GM19452 (cell line): Measurements from ENCODE around the gene VCAN.

Experiments used
- ATAC-seq: cut with Tn5 transposase; IDR thresholded peaks from one replicate; pipeline ENCODE4 v1.9.1; 2021; ENCODE audit not compliant: unreplicated experiment

VCAN gene

DNA sequence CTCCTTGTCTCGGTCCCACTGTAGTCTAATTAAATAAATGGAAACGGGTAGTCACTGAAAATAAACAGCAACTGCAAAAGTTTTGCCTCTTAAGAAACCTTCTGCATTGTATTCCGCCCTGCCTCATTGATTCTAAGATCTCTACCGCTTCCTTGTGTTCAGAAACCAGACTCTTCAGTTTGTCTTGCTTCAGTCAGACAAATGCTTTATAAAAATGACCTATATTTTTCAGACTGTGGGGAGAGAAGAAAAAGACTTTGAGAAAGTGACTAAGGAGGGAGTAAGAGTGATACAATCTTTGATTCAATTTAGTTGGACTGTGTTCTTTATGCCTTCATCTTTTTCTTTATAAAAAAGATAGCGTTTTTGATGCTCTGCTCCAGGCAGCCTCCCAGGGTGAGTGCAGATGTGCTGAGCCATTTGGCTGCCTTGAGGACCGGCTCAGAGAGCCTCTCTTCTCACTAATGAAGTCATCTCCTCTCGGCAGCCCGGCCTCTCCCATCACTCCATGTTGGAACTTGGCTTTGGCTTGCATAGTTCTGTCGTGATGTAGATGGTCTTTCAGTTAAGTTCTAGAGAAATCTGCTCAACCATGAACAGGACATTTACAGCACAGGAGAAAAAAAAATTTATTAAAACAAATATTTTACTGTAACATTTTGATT, 4.0 kb upstream of the VCAN start:
- no peak for ATAC-seq

GRCh38 chr5:83469075-83469474, 2.5 kb upstream of the VCAN start:
- ATAC-seq: no peak

DNA sequence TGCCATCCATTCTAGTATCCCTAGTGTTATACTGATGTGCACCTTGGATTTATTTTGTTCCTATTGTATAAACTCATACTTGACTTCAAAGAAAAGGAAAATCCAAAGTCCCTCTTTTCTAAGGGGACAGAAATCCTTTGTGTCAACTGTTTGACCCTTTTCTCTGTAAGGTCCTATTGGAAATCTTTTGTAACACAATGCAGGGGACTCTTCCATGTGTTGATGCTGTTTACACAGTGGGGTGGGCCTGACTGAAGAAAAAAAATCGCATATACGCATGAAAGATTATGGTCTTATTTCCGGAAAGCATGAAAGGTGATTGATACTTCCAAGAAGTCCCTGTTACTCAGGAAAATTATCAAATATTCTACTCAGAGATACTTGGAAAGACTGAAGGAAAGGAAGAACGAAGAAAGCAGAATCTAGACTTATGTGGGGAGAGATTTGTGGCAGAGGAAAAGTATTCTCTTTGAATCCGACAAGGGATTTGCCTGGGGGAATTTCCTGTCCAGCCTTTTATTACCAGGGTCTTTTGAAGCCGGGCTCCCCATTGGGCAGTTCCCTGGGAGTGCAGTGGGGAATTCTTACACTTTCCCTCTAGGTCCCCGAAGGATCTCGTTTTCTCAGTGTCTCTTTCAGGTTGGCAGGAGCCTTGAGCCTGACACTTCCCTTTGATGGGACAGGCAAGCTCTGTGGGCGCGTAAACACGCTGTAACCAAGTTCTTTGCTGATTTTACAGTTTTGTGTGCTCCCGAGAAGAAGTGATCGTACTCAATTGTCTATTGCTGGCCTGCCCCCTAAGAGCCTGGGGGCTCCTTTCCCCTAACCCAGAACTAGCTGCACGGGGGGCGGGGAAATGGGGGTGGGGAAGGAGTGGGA, 779 bp upstream of the VCAN start:
- no peak for ATAC-seq

GRCh38 chr5:83472213-83472507, 616 bp downstream of the VCAN start:
- ATAC-seq: no peak

DNA sequence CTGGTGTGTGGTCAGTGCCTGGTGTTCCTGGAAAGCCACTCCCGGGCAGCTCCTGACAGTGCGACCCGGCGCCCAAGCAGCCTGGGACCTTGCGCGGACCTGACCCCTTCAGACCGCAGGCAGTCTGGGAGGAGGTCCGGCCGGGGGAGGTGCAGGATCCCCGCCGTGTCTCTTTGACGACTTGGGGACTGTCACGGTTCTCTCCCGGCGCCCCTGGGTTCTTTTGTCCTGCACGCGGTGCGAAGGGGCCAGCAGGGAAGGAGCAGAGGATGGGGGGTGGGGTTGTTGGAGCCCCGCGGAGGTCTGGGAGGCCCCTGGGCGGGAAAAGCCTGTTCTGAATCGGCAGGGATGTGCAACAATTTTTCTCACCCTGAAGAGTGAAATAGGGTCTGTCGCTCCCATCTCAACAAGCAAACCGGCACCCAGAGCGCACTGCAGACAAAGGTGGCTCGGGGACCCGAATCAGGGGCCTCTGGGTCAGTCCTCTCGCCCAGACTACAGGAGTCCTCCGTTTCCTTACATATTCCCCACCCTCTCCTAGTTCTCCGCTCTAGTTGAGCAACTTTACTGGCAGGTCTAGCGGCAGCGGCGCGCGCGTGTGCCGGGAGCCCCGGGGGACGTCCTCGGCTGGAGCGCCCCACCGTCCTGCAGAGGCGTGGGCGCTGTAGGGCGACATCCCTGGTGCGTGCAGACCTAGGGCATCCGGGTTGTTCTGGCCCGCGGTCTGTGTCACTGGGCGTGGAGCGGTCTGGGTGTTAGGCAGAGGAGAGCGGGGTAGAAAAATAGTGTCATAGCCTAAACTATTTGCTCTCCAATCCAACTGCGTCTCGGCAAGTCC, 1.2 kb downstream of the VCAN start:
- ATAC-seq: peak; percentile 39

DNA sequence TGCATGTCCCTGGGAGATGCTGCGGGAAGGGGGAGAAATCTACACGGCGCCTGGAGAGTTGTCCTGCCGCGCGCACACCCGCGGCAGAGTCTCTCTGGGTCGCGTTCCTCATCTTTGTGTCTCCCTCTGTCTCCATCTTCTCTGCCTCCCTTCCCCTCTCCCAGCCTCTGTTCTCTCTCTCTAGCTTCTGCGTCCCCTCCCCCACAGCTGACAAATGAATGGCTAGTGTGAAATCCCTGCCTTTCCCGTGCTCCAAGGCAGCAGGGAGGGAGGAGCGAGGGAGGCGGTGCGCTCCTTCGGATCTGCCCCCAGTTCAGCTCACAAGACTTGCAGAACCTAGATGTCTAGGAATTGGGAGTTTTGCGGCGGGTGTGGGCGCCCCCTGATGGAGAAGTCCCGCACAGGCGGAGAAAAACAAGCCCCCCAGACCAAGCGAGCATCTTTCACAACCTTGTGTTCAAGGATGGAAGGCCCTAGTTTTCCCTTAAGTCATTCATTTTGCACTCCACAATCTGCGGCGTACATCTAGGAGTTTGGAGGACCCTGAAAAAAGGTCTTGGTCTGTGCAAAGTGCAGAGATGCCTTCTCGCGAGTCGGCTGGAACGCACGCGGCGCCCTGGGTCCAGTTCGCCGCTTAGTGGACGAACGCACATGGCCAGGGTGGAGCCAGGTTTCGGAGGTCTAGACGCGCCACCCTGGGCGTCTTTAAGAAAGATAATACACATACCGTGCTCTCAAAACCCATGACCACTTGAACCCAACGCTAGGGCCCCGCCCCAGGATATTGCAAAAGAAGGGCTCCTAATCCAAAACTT, 2.0 kb downstream of the VCAN start:
- peak; percentile 61 for ATAC-seq

DNA sequence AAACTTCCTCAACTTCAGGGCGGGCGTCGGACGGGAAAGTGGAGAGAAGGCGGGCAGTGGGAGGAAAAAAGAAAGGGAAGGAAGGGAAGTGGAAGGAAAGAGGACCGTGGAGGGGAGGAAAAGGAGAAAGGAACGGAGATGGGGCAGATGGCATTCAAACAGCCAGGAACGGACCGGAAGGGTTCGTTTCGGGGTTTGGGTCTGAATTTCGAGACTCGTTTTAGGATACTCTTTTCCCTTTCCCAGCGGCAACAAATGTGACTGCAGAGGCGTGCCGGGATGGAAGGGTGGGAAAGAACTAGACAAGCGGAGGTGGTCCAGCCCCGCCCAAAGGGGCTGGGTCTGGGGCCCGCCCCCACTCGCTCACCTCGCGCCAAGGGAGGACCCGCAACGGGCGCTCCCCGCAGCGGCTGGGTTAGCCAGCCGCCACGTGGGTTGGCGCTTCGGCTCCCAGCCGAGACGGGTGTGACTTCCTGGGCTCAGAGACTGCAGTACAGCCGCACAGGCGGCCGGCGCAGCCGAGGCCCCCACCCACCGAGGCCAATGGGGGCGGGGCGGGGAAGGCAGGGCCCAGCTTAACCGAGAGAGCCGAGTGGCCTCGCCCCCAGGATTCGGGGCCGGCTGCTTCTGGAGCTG, 2.7 kb downstream of the VCAN start:
- ATAC-seq: peak; percentile 50

GRCh38 chr5:83474991-83475390, 3.4 kb downstream of the VCAN start:
- ATAC-seq: no peak

GRCh38 chr5:83475391-83475863, 3.9 kb downstream of the VCAN start:
- ATAC-seq: no peak

DNA sequence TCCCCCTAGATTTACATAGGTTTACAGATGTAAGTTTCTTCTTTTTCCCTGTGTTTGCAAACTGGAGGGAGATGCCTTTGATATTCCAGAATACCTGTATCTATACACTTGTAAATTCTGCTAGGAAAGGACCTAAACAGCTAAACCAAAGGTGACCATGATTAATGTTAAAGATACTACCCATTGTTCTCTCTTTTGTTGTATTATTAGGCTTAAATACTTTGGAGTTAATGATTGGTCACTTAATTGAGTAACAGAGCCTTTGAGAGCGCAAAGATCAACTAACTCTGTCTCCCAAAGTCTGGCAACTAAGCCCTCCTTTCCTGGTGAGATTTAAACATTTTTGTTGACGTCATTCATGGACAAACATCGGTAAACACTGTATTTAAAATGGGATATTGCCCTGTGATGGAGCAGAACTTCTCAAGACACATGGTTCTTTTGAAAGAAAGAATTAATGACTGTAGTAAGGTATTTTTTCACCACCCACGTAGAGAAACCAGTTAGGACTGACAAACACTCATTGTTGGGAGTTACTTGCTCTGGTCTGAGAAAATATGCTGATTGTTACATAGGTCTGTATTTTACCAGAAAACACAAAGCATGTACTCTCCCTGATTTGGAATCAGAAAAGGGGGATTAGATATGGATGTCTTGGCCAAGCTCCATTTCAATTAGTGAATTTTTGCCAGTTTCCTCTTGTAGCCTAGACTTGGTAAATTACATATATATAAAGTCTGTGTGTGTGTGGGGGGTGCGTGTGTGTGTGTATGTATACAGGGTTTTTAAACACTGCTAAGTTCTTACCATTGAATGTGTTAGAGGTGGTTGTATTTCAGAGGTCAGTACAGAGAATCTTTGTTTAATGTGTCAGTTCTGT, 4.6 kb downstream of the VCAN start:
- ATAC-seq: no peak

DNA sequence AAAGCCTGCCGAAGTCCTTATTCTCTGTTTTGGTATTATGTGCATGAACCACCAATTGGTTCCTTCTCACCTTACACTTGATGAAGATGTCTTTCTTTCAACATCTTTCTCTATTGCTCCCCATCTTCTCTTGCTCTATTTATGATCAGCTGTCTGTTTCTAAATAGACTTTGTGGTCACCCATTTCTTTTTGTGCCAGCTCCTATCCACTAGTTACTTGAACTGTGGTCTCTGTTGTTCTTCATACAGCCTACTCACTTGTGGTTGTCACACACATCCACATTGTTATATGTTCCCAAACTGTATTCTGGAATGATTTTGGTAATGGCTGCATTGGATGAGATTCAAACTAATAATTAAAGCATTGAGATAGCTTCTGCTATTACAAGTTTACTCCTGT, 11.4 kb downstream of the VCAN start:
- ATAC-seq: no peak

GRCh38 chr5:83484294-83484693, 12.8 kb downstream of the VCAN start:
- no peak for ATAC-seq

- no peak for ATAC-seq
Observed at GRCh38 chr5:83485842-83486241, 14.3 kb downstream of the VCAN start.

GRCh38 chr5:83487155-83487554, 15.6 kb downstream of the VCAN start:
- no peak for ATAC-seq

GRCh38 chr5:83488271-83488670, 16.7 kb downstream of the VCAN start:
- no peak for ATAC-seq

DNA sequence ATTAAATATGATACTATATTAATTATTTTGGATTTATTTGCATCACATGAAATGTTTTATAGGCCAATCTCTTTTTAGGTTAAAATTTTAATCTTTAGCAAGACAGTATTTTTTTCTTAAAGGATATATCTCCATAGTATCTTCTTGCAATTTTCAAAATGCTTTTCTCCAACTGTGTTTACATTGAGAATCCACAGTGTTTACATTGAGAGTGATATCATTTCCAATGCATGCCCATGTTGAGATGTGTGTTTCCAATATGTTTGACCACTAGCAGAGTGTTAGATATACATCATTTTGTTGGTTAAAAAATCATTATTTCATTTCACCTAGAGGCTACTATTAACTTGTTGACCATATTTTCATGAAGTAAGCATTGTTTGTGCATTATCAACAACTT, 17.3 kb downstream of the VCAN start:
- ATAC-seq: no peak

GRCh38 chr5:83490203-83490602, 18.7 kb downstream of the VCAN start:
- no peak for ATAC-seq

DNA sequence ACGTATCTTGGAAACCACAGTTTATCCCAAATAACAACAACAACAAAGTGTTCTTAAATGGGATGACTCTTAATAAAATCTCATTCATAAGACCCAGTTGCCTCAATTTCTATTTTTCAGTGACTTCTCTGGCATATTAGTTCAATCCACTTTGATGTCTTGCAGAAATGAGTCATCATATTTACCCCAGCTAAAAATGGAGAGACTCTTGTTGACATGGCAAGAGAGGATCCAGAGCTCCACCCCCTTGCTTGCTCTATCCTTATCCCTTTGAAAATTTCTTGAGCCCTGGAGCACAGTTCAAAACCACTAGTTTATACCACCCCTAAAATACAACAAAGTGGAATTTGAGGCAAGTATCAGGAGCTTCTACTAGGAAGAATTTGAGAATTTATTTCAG, 20.8 kb downstream of the VCAN start:
- no peak for ATAC-seq

- ATAC-seq: no peak
Observed at GRCh38 chr5:83493644-83494043, 22.1 kb downstream of the VCAN start.
